ENCODE data around the gene SMYD3. TPM values are rescaled to one million over a fixed set of nuclear protein-coding genes. Genes with fewer than 3 reads are reported as not detected.

The SMYD3 gene
- total RNA-seq, 5 donors from 2014 or later (not counting 1 experiment from before 2014, with no cell fraction given) = 17.7 to 37.8 (median 21.9) TPM

GRCh38 chr1:246111570-246111969, 395.5 kb downstream of the SMYD3 start:
- Histone ChIP-seq H3K4me3 (ENCODE audit: control insufficient read depth in 1 of 2, extremely low read depth in 1 of 2, low read length in 1 of 2) (no peak overlapping the region), H3K27me3 (replicated peaks in 1 of 2; ENCODE audit: control insufficient read depth in 2 of 2, extremely low read depth in 1 of 2, insufficient read depth in 2 of 2, low read length in 1 of 2) (no peaks in the 10 kb centered on the region), H3K4me1 (ENCODE audit: control insufficient read depth in 1 of 2, extremely low read depth in 1 of 2, insufficient read depth in 2 of 2, low read length in 2 of 2) (peaks cover 0 to 2% of the 10 kb centered on the region in 2 experiments), H3K36me3 (ENCODE audit: control insufficient read depth in 2 of 2, extremely low read depth in 1 of 2, insufficient read depth in 1 of 2, low read length in 1 of 2) (no peaks in the 10 kb centered on the region), H3K9me3 (no peaks in the 10 kb centered on the region), H3K27ac (ENCODE audit: low read length) (no peak overlapping the region)
- Mint-ChIP-seq H3K4me1 (peaks cover 11 to 20% (median 17%) of the 10 kb centered on the region in 3 donors), H3K36me3 (peaks cover 7% of the 10 kb centered on the region), H3K27ac (no peak overlapping the region), H3K27me3 (no peaks in the 10 kb centered on the region), H3K4me3 (no peak overlapping the region), H3K9me3 (no peaks in the 10 kb centered on the region)
- DNase-seq (no peak), ATAC-seq (replicated peaks in 1 of 4) (no peak)
- ChIA-PET POLR2A (no interaction called here), CTCF (interaction anchor here in 1 of 2 donors (1.1 kb wide), 1 partner anchor 10 kb away, joined by 4 read pairs; no protein-coding TSS in a partner anchor)
- WGBS (ENCODE audit: insufficient coverage) = 75% methylated on average over 2 of the region's 3 CpGs

GRCh38 chr1:246110343-246111219, 396.5 kb downstream of the SMYD3 start:
- Mint-ChIP-seq H3K27ac (no peak overlapping the region), H3K36me3 (peaks cover 7% of the 10 kb centered on the region), H3K4me1 (peaks cover 5 to 11% (median 10%) of the 10 kb centered on the region in 3 donors), H3K27me3 (no peaks in the 10 kb centered on the region), H3K4me3 (no peak overlapping the region), H3K9me3 (no peaks in the 10 kb centered on the region)
- no peaks in the 10 kb centered on the region for H3K4me1 ChIP-seq (ENCODE audit: control insufficient read depth in 1 of 2, extremely low read depth in 1 of 2, insufficient read depth in 2 of 2, low read length in 2 of 2)
- H3K4me3 ChIP-seq (ENCODE audit: control insufficient read depth in 1 of 2, extremely low read depth in 1 of 2, low read length in 1 of 2) = no peak overlapping the region
- H3K9me3 ChIP-seq = no peaks in the 10 kb centered on the region
- 100% methylated on average over 5 of the region's 13 CpGs for WGBS (ENCODE audit: insufficient coverage)
- no peaks in the 10 kb centered on the region for H3K27me3 ChIP-seq (replicated peaks in 1 of 2; ENCODE audit: control insufficient read depth in 2 of 2, extremely low read depth in 1 of 2, insufficient read depth in 2 of 2, low read length in 1 of 2)
- H3K36me3 ChIP-seq (ENCODE audit: control insufficient read depth in 2 of 2, extremely low read depth in 1 of 2, insufficient read depth in 1 of 2, low read length in 1 of 2) = no peaks in the 10 kb centered on the region
- no peak overlapping the region for H3K27ac ChIP-seq (ENCODE audit: low read length)
- ATAC-seq (replicated peaks in 1 of 4) (no peak), DNase-seq (no peak)
- POLR2A ChIA-PET = no interaction called here
- CTCF ChIA-PET = no interaction called here

GRCh38 chr1:246108278-246108925, 398.7 kb downstream of the SMYD3 start:
- DNase-seq (no peak), ATAC-seq (replicated peaks in 1 of 4) (no peak)
- Histone ChIP-seq H3K27ac (ENCODE audit: low read length) (no peak overlapping the region), H3K4me3 (ENCODE audit: control insufficient read depth in 1 of 2, extremely low read depth in 1 of 2, low read length in 1 of 2) (no peak overlapping the region), H3K36me3 (ENCODE audit: control insufficient read depth in 2 of 2, extremely low read depth in 1 of 2, insufficient read depth in 1 of 2, low read length in 1 of 2) (no peaks in the 10 kb centered on the region), H3K4me1 (ENCODE audit: control insufficient read depth in 1 of 2, extremely low read depth in 1 of 2, insufficient read depth in 2 of 2, low read length in 2 of 2) (no peaks in the 10 kb centered on the region), H3K9me3 (no peaks in the 10 kb centered on the region), H3K27me3 (replicated peaks in 1 of 2; ENCODE audit: control insufficient read depth in 2 of 2, extremely low read depth in 1 of 2, insufficient read depth in 2 of 2, low read length in 1 of 2) (no peaks in the 10 kb centered on the region)
- Mint-ChIP-seq H3K4me3 (no peak overlapping the region), H3K9me3 (no peaks in the 10 kb centered on the region), H3K4me1 (peaks cover 0 to 2% (median 1%) of the 10 kb centered on the region in 3 donors), H3K36me3 (peaks cover 6% of the 10 kb centered on the region), H3K27ac (no peak overlapping the region), H3K27me3 (no peaks in the 10 kb centered on the region)
- ChIA-PET CTCF (no interaction called here), POLR2A (interaction anchor here in 1 of 2 donors (0.6 kb wide), 1 partner anchor 1259 kb away, joined by 3 read pairs; no protein-coding TSS in a partner anchor)
- 96% methylated on average over 4 of the region's 6 CpGs for WGBS (ENCODE audit: insufficient coverage)

GRCh38 chr1:246107516-246108277, 399.4 kb downstream of the SMYD3 start:
- no peak for ATAC-seq (replicated peaks in 1 of 4)
- Mint-ChIP-seq H3K4me3 (no peak overlapping the region), H3K4me1 (no peaks in the 10 kb centered on the region), H3K27me3 (no peaks in the 10 kb centered on the region), H3K36me3 (peaks cover 8% of the 10 kb centered on the region), H3K27ac (no peak overlapping the region), H3K9me3 (no peaks in the 10 kb centered on the region)
- Histone ChIP-seq H3K9me3 (no peaks in the 10 kb centered on the region), H3K4me1 (ENCODE audit: control insufficient read depth in 1 of 2, extremely low read depth in 1 of 2, insufficient read depth in 2 of 2, low read length in 2 of 2) (no peaks in the 10 kb centered on the region), H3K27me3 (replicated peaks in 1 of 2; ENCODE audit: control insufficient read depth in 2 of 2, extremely low read depth in 1 of 2, insufficient read depth in 2 of 2, low read length in 1 of 2) (no peaks in the 10 kb centered on the region), H3K27ac (ENCODE audit: low read length) (no peak overlapping the region), H3K36me3 (ENCODE audit: control insufficient read depth in 2 of 2, extremely low read depth in 1 of 2, insufficient read depth in 1 of 2, low read length in 1 of 2) (no peaks in the 10 kb centered on the region), H3K4me3 (ENCODE audit: control insufficient read depth in 1 of 2, extremely low read depth in 1 of 2, low read length in 1 of 2) (no peak overlapping the region)
- DNase-seq = no peak
- POLR2A ChIA-PET = interaction anchor here in 1 of 2 donors (0.6 kb wide), 1 partner anchor 1259 kb away, joined by 3 read pairs; no protein-coding TSS in a partner anchor
- no CpG with 5 or more reads among the region's 4 CpGs for WGBS (ENCODE audit: insufficient coverage)
- CTCF ChIA-PET = no interaction called here

GRCh38 chr1:246106342-246106763, 400.7 kb downstream of the SMYD3 start:
- ATAC-seq (replicated peaks in 1 of 4) (no peak), DNase-seq (no peak)
- POLR2A ChIA-PET = interaction anchor here in 1 of 2 donors (0.7 kb wide), 1 partner anchor 346 kb away, joined by 4 read pairs; no protein-coding TSS in a partner anchor
- Mint-ChIP-seq H3K9me3 (no peaks in the 10 kb centered on the region), H3K27ac (no peak overlapping the region), H3K27me3 (no peaks in the 10 kb centered on the region), H3K36me3 (peaks cover 13% of the 10 kb centered on the region), H3K4me3 (no peak overlapping the region), H3K4me1 (no peaks in the 10 kb centered on the region)
- Histone ChIP-seq H3K27ac (ENCODE audit: low read length) (no peak overlapping the region), H3K4me3 (ENCODE audit: control insufficient read depth in 1 of 2, extremely low read depth in 1 of 2, low read length in 1 of 2) (no peak overlapping the region), H3K9me3 (no peaks in the 10 kb centered on the region), H3K27me3 (replicated peaks in 1 of 2; ENCODE audit: control insufficient read depth in 2 of 2, extremely low read depth in 1 of 2, insufficient read depth in 2 of 2, low read length in 1 of 2) (no peaks in the 10 kb centered on the region), H3K4me1 (ENCODE audit: control insufficient read depth in 1 of 2, extremely low read depth in 1 of 2, insufficient read depth in 2 of 2, low read length in 2 of 2) (no peaks in the 10 kb centered on the region), H3K36me3 (ENCODE audit: control insufficient read depth in 2 of 2, extremely low read depth in 1 of 2, insufficient read depth in 1 of 2, low read length in 1 of 2) (no peaks in the 10 kb centered on the region)
- CTCF ChIA-PET = no interaction called here
- 20% methylated on average over 2 of the region's 5 CpGs for WGBS (ENCODE audit: insufficient coverage)

GRCh38 chr1:246104927-246105326, 402.2 kb downstream of the SMYD3 start:
- Mint-ChIP-seq H3K4me1 (no peaks in the 10 kb centered on the region), H3K36me3 (peaks cover 13% of the 10 kb centered on the region), H3K4me3 (no peak overlapping the region), H3K27ac (no peak overlapping the region), H3K27me3 (no peaks in the 10 kb centered on the region), H3K9me3 (no peaks in the 10 kb centered on the region)
- no peaks in the 10 kb centered on the region for H3K36me3 ChIP-seq (ENCODE audit: control insufficient read depth in 2 of 2, extremely low read depth in 1 of 2, insufficient read depth in 1 of 2, low read length in 1 of 2)
- H3K9me3 ChIP-seq = no peaks in the 10 kb centered on the region
- no peak for ATAC-seq (replicated peaks in 1 of 4)
- WGBS (ENCODE audit: insufficient coverage) = 91% methylated on average over 4 of the region's 5 CpGs
- H3K27me3 ChIP-seq (replicated peaks in 1 of 2; ENCODE audit: control insufficient read depth in 2 of 2, extremely low read depth in 1 of 2, insufficient read depth in 2 of 2, low read length in 1 of 2) = no peaks in the 10 kb centered on the region
- H3K27ac ChIP-seq (ENCODE audit: low read length) = no peak overlapping the region
- no peak overlapping the region for H3K4me3 ChIP-seq (ENCODE audit: control insufficient read depth in 1 of 2, extremely low read depth in 1 of 2, low read length in 1 of 2)
- no peak for DNase-seq
- H3K4me1 ChIP-seq (ENCODE audit: control insufficient read depth in 1 of 2, extremely low read depth in 1 of 2, insufficient read depth in 2 of 2, low read length in 2 of 2) = no peaks in the 10 kb centered on the region
- POLR2A ChIA-PET = no interaction called here
- CTCF ChIA-PET = no interaction called here
